ENCODE results near the gene NUP214.

DNA sequence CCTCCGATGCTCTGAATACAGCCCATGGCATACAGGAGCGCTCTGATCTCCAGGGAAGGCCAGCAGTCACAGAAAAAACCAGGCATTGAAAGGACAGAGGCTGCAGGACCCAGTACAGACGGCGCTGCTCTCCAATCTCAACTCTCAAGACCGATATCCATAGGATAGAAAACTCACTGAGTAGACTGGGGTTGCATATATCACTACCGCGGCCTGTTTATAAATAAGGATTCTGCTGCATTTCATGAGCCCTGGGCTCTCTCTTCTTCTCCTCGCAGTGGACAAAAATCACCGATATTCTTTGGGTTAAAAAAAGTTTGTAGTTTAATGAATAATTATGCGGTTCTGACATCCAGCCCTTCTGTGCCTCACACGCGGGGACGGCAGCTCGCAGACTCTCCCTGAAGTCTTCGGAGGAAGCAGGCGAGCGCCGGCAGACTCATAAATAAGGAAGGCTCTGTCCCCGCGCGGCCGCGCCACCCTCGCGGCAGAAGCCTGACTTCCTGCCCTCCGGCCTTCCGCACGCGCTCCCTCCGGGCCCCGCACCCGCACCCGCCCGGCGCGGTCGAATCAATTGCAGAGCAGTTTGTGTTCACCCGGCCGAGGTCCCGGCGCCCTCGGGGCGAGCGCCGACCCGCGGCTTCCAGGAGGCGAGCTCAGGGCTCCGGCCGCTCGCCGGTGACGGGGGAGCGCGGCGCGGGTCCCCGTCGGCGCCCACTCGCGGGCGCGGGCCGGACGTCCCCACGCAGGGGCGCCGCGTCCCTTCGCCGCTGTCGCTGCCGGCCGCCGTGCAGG is 150.9 kb downstream of the NUP214 start, which contains the start of gene FAM78A:
- TF ChIP-seq, protein P1, sequence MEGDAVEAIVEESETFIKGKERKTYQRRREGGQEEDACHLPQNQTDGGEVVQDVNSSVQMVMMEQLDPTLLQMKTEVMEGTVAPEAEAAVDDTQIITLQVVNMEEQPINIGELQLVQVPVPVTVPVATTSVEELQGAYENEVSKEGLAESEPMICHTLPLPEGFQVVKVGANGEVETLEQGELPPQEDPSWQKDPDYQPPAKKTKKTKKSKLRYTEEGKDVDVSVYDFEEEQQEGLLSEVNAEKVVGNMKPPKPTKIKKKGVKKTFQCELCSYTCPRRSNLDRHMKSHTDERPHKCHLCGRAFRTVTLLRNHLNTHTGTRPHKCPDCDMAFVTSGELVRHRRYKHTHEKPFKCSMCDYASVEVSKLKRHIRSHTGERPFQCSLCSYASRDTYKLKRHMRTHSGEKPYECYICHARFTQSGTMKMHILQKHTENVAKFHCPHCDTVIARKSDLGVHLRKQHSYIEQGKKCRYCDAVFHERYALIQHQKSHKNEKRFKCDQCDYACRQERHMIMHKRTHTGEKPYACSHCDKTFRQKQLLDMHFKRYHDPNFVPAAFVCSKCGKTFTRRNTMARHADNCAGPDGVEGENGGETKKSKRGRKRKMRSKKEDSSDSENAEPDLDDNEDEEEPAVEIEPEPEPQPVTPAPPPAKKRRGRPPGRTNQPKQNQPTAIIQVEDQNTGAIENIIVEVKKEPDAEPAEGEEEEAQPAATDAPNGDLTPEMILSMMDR (IDR thresholded peaks at IDR 0.05), result no peak
- TF ChIP-seq POLR2A (IDR thresholded peaks at IDR 0.05), result no peak

Measured in adrenal gland (tissue), 5 donors.